Subcutaneous abdominal adipose tissue (tissue), 5 donors: ENCODE measurements around the gene TBX1.

Experiments used
- H3K27ac ChIP-seq: one replicate; pipeline ENCODE4 v1.7.0; 2013; ENCODE audit warnings: low read depth, mild to moderate bottlenecking, inconsistent platforms, low read length, moderate library complexity
- H3K27me3 ChIP-seq, 5 donors: one replicate each; pipeline ENCODE4 v1.7.0; 2013; ENCODE audit warnings: low read length in 5 of 5, inconsistent platforms in 1 of 5; ENCODE audit not compliant: control insufficient read depth in 5 of 5, insufficient read depth in 4 of 5
- H3K36me3 ChIP-seq, 5 donors: one replicate each; pipeline ENCODE4 v1.7.0; 2013; ENCODE audit warnings: low read length in 5 of 5; ENCODE audit not compliant: control insufficient read depth in 5 of 5, insufficient read depth in 5 of 5
- H3K4me1 ChIP-seq, 5 donors: one replicate each; pipeline ENCODE4 v1.7.0; 2013; ENCODE audit warnings: low read length in 5 of 5, mild to moderate bottlenecking in 3 of 5, moderate library complexity in 1 of 5; ENCODE audit not compliant: control insufficient read depth in 5 of 5, insufficient read depth in 5 of 5
- H3K4me3 ChIP-seq, 5 donors: one replicate each; pipeline ENCODE4 v1.7.0; 2013; ENCODE audit warnings: low read length in 5 of 5, low read depth in 1 of 5
- H3K9ac ChIP-seq, 5 donors: one replicate each; pipeline ENCODE4 v1.7.0; 2013; ENCODE audit warnings: low read length in 5 of 5, mild to moderate bottlenecking in 4 of 5, moderate library complexity in 3 of 5
- H3K9me3 ChIP-seq, 5 donors: one replicate each; pipeline ENCODE4 v1.7.0; 2013; ENCODE audit warnings: low read length in 5 of 5; ENCODE audit not compliant: control insufficient read depth in 5 of 5
- donor health status: healthy.
- donor health status: healthy.
- donor health status: healthy.
- donor health status: healthy.
- donor health status: healthy.

TBX1 gene

DNA sequence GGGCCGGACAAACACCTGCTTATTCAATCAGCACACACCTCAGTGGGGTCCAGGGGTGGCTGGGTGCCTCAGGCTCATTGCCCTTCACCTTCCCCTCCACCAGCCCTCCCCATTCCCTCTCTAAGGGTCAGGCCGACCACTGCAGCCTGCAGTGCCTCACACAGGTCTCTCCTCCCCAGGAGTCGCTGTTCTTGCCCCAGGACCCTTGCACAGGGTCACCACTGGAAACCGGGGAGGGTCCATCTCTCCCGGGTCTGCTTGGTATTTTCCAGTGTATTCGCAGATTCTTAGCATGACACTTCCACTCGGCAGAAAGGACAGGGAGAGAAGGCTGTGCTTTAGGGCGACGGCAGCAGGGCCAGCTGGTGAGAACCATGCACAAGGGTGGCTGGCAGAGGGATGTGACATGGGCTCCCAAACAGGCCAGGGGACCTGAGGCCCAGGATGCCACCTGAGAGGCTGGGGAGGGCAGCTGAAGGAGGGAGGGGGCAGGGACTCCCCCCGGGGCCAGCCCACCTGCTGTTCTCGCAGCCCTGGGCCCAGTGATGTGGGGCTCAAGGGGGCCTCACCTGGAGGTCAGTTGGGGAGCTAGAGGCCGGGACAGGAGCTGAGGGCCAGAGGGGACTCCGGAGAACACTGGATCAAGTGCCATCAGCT, 16.1 kb upstream of the TBX1 start:
- Histone ChIP-seq H3K27ac (no peak overlapping the region), H3K4me1 (peaks cover 0 to 13% (median 7%) of the 10 kb centered on the region in 5 donors), H3K9ac (no peak overlapping the region), H3K36me3 (no peaks in the 10 kb centered on the region), H3K4me3 (no peak overlapping the region), H3K9me3 (no peaks in the 10 kb centered on the region), H3K27me3 (peaks cover 0 to 6% (median 5%) of the 10 kb centered on the region in 5 donors)

DNA sequence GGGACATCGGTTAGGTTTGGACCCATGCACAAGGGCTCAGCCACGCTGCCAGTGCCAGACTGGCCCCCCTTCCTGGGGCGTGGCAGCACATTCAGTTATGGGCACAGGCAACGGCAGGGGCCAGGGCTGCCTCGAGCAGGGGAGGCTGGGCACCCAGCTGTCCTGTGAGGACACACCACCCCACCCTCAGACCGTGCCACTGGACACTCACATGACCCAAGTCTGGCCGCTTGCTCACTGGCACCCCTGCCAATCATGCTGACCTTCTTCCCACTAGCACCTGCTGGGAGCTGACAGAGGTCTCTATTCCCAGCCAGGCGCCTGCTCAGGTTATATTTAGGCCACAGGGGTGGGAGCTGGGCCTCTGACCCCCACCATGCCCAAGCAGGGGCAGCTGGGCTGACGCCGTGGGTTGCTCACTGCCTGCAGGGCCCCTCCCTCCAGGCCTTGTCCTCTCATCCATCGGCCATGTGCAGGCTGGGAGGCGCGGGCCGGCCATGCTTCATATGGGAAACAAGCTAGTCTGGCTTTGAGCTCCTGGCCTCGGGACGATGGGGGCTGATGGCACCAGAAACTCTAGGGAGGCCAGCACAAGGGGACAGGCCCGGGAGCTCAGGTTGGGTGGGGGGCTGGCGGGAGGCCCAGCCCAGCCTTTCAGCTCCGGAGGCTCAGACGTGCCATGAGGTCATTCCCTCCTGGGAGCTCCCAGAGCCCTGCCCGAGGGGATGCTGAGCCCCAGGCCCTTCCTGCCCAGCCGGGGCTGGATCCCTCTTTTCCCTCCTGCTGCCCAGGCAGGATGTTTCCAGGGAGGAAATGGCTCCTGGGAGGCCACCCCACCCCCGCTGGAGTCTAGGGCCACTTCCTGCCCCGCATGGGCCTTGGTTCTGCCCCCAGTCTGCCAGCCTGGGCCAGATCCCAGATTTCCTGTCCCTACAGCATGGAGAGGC, 15.2 kb upstream of the TBX1 start:
- no peak overlapping the region for H3K9ac ChIP-seq
- no peak overlapping the region for H3K27ac ChIP-seq
- peaks cover 3 to 14% (median 6%) of the 10 kb centered on the region in 5 donors for H3K27me3 ChIP-seq
- no peaks in the 10 kb centered on the region for H3K9me3 ChIP-seq
- peaks cover 0 to 13% (median 7%) of the 10 kb centered on the region in 5 donors for H3K4me1 ChIP-seq
- H3K4me3 ChIP-seq: no peak overlapping the region
- no peaks in the 10 kb centered on the region for H3K36me3 ChIP-seq

DNA sequence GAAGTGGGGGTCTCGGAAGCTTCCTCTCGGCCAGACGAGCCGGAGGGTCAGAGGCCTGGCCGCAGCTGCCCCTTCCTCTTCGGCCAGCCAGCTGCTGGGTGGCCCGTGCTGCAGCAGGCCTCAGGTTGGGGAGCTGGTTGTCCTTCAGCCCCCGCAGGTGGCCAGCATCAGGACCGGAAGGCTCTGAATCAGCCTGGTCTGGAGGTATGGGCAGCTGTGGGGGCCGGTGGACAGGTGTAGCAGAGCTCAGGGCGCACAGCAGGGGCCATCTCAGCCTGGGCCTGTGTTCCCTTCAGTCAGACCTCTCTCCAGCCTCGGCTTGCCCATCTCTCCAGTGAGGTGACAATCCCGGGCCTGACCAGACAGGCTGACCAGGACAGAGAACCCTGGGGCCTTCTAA, 13.9 kb upstream of the TBX1 start:
- no peaks in the 10 kb centered on the region for H3K36me3 ChIP-seq
- peaks cover 11 to 25% (median 14%) of the 10 kb centered on the region in 5 donors for H3K27me3 ChIP-seq
- H3K9me3 ChIP-seq: no peaks in the 10 kb centered on the region
- H3K9ac ChIP-seq: no peak overlapping the region
- H3K4me1 ChIP-seq: peaks cover 0 to 13% (median 7%) of the 10 kb centered on the region in 5 donors
- no peak overlapping the region for H3K4me3 ChIP-seq
- no peak overlapping the region for H3K27ac ChIP-seq

DNA sequence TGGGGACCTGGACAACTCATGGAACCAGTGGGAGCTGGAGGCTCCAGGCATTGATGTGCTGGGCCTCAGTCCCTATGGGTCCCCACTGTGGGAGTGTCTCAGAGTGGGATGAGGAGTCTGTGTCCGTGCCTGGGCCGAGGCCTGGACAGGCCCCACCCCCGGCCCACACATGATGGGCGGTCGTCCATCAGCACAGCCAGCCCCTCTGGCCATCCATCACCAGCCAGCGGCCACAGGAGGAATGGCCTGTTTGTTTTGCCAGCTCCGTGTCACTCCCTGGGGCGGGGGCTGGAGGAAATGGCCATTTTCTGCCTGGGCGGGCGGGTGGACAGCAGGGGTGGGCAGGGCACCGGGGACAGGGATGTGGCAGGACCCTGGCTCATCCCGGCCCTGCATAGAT, 13.0 kb upstream of the TBX1 start:
- Histone ChIP-seq H3K27me3 (peaks cover 11 to 32% (median 18%) of the 10 kb centered on the region in 5 donors), H3K27ac (no peak overlapping the region), H3K9ac (no peak overlapping the region), H3K4me3 (no peak overlapping the region), H3K36me3 (no peaks in the 10 kb centered on the region), H3K4me1 (peaks cover 0 to 13% (median 7%) of the 10 kb centered on the region in 5 donors), H3K9me3 (no peaks in the 10 kb centered on the region)

DNA sequence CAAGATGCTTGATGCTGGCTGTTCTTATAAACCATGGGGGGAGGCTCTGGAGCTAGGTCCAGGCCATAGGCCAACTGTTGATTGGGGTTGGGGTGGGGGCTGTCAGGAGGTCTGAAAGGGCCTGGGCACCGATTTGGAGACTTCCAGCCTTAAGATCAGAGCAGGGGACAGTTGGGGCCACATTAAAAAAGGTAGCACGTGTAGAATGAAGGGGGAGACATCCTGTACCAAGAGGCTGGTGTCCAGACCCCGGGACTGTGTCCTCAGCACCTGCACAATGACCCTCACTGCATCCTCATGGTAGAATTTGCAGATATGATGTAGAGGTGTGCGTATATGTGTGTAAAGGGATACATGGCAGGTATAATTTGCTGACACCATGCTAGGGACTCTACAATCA, 12.4 kb upstream of the TBX1 start:
- Histone ChIP-seq H3K9me3 (peaks cover 0 to 3% (median 0%) of the 10 kb centered on the region in 5 donors), H3K27ac (no peak overlapping the region), H3K36me3 (no peaks in the 10 kb centered on the region), H3K27me3 (peaks cover 11 to 32% (median 21%) of the 10 kb centered on the region in 5 donors), H3K9ac (no peak overlapping the region), H3K4me3 (no peak overlapping the region), H3K4me1 (peaks cover 0 to 13% (median 7%) of the 10 kb centered on the region in 5 donors)

DNA sequence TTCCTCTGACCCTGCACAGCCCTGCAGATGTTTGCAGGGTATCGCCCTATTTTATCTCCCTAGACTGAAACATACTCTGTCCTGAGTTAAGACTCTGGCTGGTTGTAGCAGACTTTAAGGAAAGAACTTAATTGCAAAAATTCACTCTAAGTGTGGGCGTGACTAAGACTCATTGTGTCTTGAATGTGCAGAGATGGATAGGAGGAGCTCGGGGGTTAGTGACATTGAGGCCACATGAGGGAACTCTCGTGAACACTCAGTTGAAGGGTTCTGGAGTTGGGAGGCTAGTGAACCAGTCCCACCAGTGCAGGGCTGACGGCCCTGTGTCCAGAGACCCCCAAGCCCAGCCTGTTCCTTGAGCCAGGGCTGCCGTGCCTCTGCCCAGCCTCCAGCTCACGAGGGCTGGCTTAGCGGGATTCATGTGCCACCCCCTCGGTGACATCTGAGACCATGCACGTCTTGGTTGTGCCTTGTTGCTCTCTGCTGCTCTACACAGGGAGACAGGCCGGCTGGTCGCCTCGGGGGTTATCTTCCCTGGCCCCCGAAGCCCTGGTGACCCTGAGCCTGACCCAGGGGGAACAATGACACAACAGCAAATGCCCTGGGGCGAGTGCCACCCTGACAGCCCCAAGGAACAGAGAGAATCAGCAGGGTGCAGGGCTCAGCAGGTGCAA, 11.4 kb upstream of the TBX1 start:
- Histone ChIP-seq H3K27me3 (peaks cover 11 to 38% (median 31%) of the 10 kb centered on the region in 5 donors), H3K9me3 (peaks cover 0 to 3% (median 0%) of the 10 kb centered on the region in 5 donors), H3K27ac (no peak overlapping the region), H3K4me3 (no peak overlapping the region), H3K4me1 (peaks cover 0 to 13% (median 7%) of the 10 kb centered on the region in 5 donors), H3K9ac (no peak overlapping the region), H3K36me3 (no peaks in the 10 kb centered on the region)

DNA sequence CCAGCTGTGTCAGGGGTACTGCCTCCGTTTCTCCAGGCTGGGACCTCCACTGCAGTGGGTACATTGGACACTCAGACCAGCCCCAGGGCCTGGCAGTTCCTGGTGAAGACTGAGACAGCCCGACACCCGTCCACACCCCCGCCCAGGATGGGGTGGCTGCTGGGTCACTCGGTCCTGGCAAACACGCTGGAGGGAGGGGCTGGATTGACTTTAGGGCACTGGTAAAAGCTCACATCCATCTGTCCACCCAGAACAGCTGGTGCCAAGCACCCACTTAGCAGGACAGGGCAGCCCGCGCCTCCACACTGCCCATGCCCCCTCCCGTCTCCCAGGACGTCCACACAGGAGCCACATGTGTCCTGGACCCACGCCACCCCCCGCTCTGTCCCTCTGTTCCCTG, 10.7 kb upstream of the TBX1 start:
- Histone ChIP-seq H3K27ac (no peak overlapping the region), H3K36me3 (no peaks in the 10 kb centered on the region), H3K27me3 (peaks cover 13 to 46% (median 38%) of the 10 kb centered on the region in 5 donors), H3K9ac (no peak overlapping the region), H3K4me1 (peaks cover 0 to 13% (median 7%) of the 10 kb centered on the region in 5 donors), H3K9me3 (peaks cover 0 to 3% (median 0%) of the 10 kb centered on the region in 5 donors), H3K4me3 (no peak overlapping the region)

DNA sequence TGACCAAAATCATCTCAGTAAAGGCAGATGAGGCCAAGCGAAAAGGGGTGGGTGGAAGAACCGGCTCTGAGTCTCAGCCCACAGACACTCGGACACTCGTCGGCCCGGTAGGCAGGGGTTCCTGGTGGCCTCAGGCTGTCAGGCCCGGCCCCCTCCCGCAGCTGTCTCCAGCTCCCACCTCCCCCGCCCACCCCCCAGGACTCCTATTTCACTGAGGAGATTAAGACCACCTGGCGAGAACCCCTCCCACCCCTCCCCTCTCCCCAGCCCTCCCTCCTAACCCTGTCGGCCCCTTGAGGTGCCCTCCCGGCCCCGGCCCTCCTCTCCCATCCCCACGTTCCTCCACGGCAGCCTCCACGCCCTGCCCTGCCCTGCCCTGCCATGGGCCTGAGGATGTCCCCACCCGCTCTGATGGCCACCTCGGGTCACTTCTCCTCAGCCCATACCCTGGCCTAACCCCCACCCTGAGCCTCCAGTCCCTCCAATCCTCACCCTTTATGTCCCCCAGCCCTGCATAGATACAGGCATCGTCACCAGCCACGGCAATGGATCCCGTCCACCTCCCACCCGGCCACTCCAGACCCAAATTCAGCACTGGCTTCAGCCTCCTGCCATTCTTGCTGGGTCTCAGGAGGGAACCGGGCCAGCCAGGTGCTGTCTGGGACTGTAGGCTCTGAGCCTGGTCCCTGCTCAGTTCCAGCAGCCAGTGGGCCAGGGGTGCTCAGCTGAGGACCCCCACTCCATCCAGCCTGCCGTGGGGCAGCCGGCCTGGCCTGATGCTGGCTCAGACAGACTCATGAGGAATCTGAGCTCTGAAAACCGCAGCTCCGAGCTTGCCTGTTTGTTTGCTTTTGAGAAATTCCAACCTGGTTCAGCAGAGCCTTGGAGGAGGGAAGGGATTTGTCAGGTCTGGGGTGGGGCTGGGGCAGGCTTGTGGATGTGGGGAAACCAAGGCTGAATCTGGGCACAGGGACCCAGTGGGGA, 9.8 kb upstream of the TBX1 start:
- Histone ChIP-seq H3K27ac (no peak overlapping the region), H3K9me3 (peaks cover 0 to 3% (median 0%) of the 10 kb centered on the region in 5 donors), H3K36me3 (no peaks in the 10 kb centered on the region), H3K4me1 (peaks cover 0 to 7% (median 6%) of the 10 kb centered on the region in 5 donors), H3K9ac (no peak overlapping the region), H3K27me3 (peaks cover 18 to 53% (median 45%) of the 10 kb centered on the region in 5 donors), H3K4me3 (no peak overlapping the region)
